Measurements from ENCODE around the gene CNGB1.
A peak's percentile ranks its signal among the peaks of the same experiment; 100 is the strongest.

- TF ChIP-seq POLR2A (IDR thresholded peaks at IDR 0.05) (no peak), CTCF (IDR thresholded peaks at IDR 0.05 in 8 of 11, conservative IDR thresholded peaks at IDR 0.05 in 3 of 11) (peak; percentile 59 to 89 (median 82)), POLR2AphosphoS5 (IDR thresholded peaks at IDR 0.05) (no peak)
Observed at GRCh38 chr16:57899771-57900661, 70.9 kb downstream of the CNGB1 start.
